Breast epithelium (tissue), 4 donors: ENCODE data around the gene TMEM240. TPM values are rescaled to one million over a fixed set of nuclear protein-coding genes. Genes with fewer than 3 reads are reported as not detected.

ENCODE experiments used
- DNase-seq, 2 donors: peaks; one replicate each; pipeline ENCODE4 v3.0.0-alpha.2; 2019; ENCODE audit warnings: low spot score in 2 of 2
- H3K27ac ChIP-seq, 2 donors: fragments of 200-600 bp; sonication (generic) in 1 of 2; one replicate each; pipeline ENCODE4 v1.5.1; 2016 to 2019; ENCODE audit warnings: mild to moderate bottlenecking in 1 of 2
- H3K27me3 ChIP-seq, 2 donors: fragments of 200-600 bp; sonication (generic) in 1 of 2; one replicate each; pipeline versions ENCODE4 v1.5.1 to v1.6.0; 2017 to 2019; ENCODE audit warnings: control low read depth in 1 of 2, mild to moderate bottlenecking in 1 of 2
- H3K36me3 ChIP-seq: fragments of 200-600 bp; one replicate; pipeline ENCODE4 v1.5.1; 2019
- H3K4me1 ChIP-seq, 2 donors: fragments of 200-600 bp; sonication (generic); one replicate each; pipeline ENCODE4 v1.5.1; 2016 to 2019; ENCODE audit warnings: control low read depth in 1 of 2
- H3K4me3 ChIP-seq, 3 donors: fragments of 200-600 bp; sonication (generic); 1 replicate in 2 of 3; 2 replicates in 1 of 3; pipeline ENCODE4 v1.5.1; 2016 to 2019; ENCODE audit warnings: mild to moderate bottlenecking in 3 of 3, moderate library complexity in 2 of 3
- H3K9me3 ChIP-seq, 2 donors: fragments of 200-600 bp; sonication (generic) in 1 of 2; one replicate each; pipeline ENCODE4 v1.5.1; 2016 to 2019; ENCODE audit warnings: control low read depth in 1 of 2
- CTCF ChIP-seq, 3 donors: fragments of 450-650 bp; IDR thresholded peaks; one replicate each; pipeline ENCODE4 v1.5.1; 2016 to 2017; ENCODE audit warnings: antibody characterized with exemption in 3 of 3, mild to moderate bottlenecking in 3 of 3, moderate library complexity in 3 of 3
- POLR2A ChIP-seq: fragments of 450-650 bp; IDR thresholded peaks from one replicate; pipeline ENCODE4 v1.6.1; 2016; ENCODE audit warnings: antibody characterized with exemption, mild to moderate bottlenecking, moderate library complexity
- POLR2AphosphoS5 ChIP-seq, 3 donors: sonication (generic); formaldehyde crosslinking; IDR thresholded peaks; one replicate each; pipeline ENCODE4 v1.6.1; 2017; ENCODE audit warnings: antibody characterized with exemption in 3 of 3
- intact Hi-C: fragments of 100-400 bp; cut with DNase I; formaldehyde crosslinking; loops from one replicate; pipeline ENCODE4 v1.15.1; 2023; ENCODE audit warnings: low total_unique reads
- total RNA-seq, 3 donors: library from RNA; depleted of rRNA; stranded (reverse); fragments of >200 nt; gene quantifications; one replicate each; pipeline ENCODE4 v1.1.0, GENCODE V29; 2016

TMEM240 gene
- total RNA-seq, 3 donors from 2014 or later: 3.5 to 8.8 (median 3.8) TPM

DNA sequence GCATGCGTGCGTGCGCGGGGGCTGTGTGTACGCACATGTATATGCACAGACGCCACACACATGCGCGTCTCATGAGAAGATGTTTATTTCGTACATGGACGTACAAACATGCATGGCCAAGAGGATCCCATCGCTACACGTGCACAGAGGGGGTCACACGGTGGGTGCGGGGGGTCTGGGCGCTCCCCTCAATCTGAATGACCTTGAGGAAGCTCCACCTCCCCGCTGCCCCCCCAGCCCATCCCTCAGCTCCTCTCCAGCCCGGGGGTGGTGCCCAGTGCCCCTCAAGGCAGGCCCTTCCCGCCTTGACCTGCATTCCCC, 1.5 kb downstream of the TMEM240 start:
- intact Hi-C loops: no loop called here
- peak overlapping the region in 1 of 2 donors; percentile 86 for H3K27ac ChIP-seq
- H3K36me3 ChIP-seq: no peaks in the 10 kb centered on the region
- H3K4me1 ChIP-seq: peaks cover 0 to 14% of the 10 kb centered on the region in 2 donors
- no peaks in the 10 kb centered on the region for H3K27me3 ChIP-seq
- H3K9me3 ChIP-seq: no peaks in the 10 kb centered on the region
- no peak for TF ChIP-seq CTCF (IDR thresholded peaks at IDR 0.05)
- no peak for TF ChIP-seq POLR2AphosphoS5 (IDR thresholded peaks at IDR 0.05)
- no peak for TF ChIP-seq POLR2A
- H3K4me3 ChIP-seq: peak overlapping the region; percentile 55 to 90 (median 68)
- DNase-seq: no peak

DNA sequence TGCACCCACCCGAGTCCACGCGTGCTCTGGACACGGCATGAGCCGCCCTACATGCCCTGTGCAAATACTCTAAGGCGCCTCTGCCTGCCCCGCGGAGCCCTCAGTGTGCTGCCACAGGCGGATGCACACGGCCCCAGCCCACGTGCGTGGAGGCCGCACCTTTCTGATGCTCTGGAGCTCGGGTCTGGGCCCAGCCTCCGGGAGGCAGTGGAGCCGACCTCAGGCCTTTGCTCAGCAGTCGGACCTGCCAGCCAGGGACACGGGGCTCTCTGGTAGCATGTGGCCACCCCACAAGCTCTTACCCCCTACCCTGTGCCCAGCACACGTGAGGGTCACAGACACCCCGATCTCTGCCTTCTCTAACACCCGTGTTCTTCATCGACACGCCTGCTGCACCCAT, 2.1 kb downstream of the TMEM240 start:
- TF ChIP-seq CTCF (IDR thresholded peaks at IDR 0.05): no peak
- no peak for TF ChIP-seq POLR2AphosphoS5 (IDR thresholded peaks at IDR 0.05)
- no peak for TF ChIP-seq POLR2A
- no peaks in the 10 kb centered on the region for H3K9me3 ChIP-seq
- peaks cover 0 to 14% of the 10 kb centered on the region in 2 donors for H3K4me1 ChIP-seq
- H3K27me3 ChIP-seq: no peaks in the 10 kb centered on the region
- no peaks in the 10 kb centered on the region for H3K36me3 ChIP-seq
- H3K4me3 ChIP-seq: peak overlapping the region in 1 of 3 donors; percentile 90
- intact Hi-C loops: no loop called here
- no peak for DNase-seq
- no peak overlapping the region for H3K27ac ChIP-seq

DNA sequence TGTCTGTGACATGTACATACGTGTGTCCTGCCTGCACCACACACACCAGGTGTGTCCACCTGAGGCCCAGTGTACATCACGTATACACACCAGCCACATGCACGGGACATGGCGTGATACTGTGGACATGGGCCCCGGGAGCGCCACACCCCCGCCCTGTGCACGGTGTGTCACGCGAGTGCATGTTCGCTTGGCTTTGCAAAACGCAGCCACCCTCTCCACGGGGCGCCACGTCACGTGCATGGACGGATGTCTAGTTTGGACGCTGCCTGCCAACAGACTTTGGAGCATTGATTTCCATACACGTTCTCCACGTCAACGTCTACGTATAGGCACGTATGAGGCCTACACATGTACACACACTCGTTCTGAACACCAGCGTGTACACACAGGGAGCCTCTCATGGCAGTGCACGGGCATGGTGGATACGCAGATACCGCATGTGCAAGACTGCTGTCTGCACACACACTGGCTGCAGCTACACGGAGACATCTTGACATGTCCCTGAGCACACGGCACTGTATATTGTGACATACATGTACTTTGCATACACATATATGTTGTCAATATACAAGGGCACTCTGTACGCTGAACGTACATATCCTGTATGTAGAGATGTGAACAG, 2.7 kb downstream of the TMEM240 start:
- Histone ChIP-seq H3K36me3 (no peaks in the 10 kb centered on the region), H3K4me1 (peaks cover 0 to 14% of the 10 kb centered on the region in 2 donors)
- no peak for DNase-seq

DNA sequence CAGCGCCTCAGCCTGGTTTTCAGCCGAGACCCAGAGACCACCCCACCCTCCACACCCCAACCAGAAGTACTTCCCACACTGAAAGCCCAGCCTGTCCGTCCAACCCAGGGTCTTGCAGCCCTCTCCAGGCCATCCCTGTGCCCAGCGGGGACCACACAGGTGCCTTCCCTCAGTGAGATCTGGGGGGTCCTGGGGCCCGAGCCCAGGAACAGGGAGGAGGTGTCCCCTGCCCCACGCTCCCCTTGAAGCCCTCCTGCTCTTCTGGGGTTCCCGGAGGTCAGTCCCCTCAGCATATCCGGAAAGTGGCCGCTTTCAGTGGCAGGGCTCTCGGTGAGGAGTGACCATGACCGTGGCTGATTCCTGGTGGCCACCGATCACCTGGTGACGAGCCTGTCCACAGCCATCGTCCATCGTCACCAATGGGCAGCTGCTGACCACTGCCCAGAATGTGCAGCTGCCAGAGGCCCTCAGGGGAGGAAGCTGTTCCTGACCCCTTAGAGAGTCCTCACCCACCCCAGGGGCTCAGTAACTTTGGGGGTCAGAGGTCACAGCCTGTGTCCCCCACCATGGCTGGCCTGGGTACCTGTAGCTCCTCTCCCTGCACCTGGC, 3.4 kb downstream of the TMEM240 start:
- no peak overlapping the region for H3K27ac ChIP-seq
- intact Hi-C loops: no loop called here
- H3K27me3 ChIP-seq: no peaks in the 10 kb centered on the region
- H3K36me3 ChIP-seq: no peaks in the 10 kb centered on the region
- no peak overlapping the region for H3K4me3 ChIP-seq
- H3K9me3 ChIP-seq: peaks cover 5% of the 10 kb centered on the region in 2 donors
- no peak for TF ChIP-seq POLR2AphosphoS5 (IDR thresholded peaks at IDR 0.05)
- no peak for TF ChIP-seq CTCF (IDR thresholded peaks at IDR 0.05)
- TF ChIP-seq POLR2A: no peak
- peaks cover 0 to 14% of the 10 kb centered on the region in 2 donors for H3K4me1 ChIP-seq
- DNase-seq: no peak

More for the DNA sequence above, 2.7 kb downstream of the TMEM240 start:
- intact Hi-C loops: no loop called here
- Histone ChIP-seq H3K27ac (no peak overlapping the region), H3K9me3 (peaks cover 0 to under 1% of the 10 kb centered on the region in 2 donors), H3K27me3 (no peaks in the 10 kb centered on the region), H3K4me3 (no peak overlapping the region)
- TF ChIP-seq POLR2AphosphoS5 (IDR thresholded peaks at IDR 0.05) (no peak), POLR2A (no peak)

GRCh38 chr1:1536019-1536937, 4.1 kb downstream of the TMEM240 start:
- Histone ChIP-seq H3K36me3 (no peaks in the 10 kb centered on the region), H3K4me1 (peaks cover 0 to 11% of the 10 kb centered on the region in 2 donors), H3K27ac (peak overlapping the region in 1 of 2 donors; percentile 12), H3K27me3 (no peaks in the 10 kb centered on the region), H3K9me3 (peaks cover 8 to 11% of the 10 kb centered on the region in 2 donors), H3K4me3 (no peak overlapping the region)
- TF ChIP-seq POLR2AphosphoS5 (IDR thresholded peaks at IDR 0.05) (no peak), CTCF (IDR thresholded peaks at IDR 0.05) (no peak), POLR2A (no peak)
- intact Hi-C loops: no loop called here
- DNase-seq: no peak
